ENCODE measurements around the gene B3GLCT. TPM values are rescaled to one million over a fixed set of nuclear protein-coding genes. Genes with fewer than 3 reads are reported as not detected.
A peak's percentile ranks its signal among the peaks of the same experiment; 100 is the strongest.
"Not testable (repeated sequence)": the region's sequence is repeated elsewhere in the genome, so short reads cannot be mapped to it uniquely, and the experiment has no call there.

The B3GLCT gene
- total RNA-seq, 1 donor from 2014 or later, result 15.4 TPM

DNA sequence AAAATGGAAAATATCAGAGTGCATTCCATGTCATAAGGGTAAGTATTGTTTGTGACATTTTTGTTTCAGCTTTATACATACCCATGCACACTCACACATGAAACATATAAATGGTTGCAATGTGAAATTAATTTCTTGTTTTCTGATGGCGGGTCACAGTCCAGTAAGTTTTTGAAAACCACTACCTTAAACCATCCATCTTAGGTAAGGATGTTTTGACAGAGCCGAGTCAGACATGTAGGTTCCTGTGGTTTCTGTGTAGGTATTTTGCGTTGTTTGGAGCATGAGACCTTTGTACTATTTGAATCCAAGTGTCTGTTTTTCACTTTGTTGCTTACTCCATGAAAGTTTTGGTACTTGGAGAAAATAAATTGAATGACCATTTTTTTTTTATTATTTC lies 121.7 kb downstream of the B3GLCT start:
- no peak for ATAC-seq
- intact Hi-C loops (cut with DNase I), result no loop called here
- no peak for DNase-seq (ENCODE audit: missing footprints)

DNA sequence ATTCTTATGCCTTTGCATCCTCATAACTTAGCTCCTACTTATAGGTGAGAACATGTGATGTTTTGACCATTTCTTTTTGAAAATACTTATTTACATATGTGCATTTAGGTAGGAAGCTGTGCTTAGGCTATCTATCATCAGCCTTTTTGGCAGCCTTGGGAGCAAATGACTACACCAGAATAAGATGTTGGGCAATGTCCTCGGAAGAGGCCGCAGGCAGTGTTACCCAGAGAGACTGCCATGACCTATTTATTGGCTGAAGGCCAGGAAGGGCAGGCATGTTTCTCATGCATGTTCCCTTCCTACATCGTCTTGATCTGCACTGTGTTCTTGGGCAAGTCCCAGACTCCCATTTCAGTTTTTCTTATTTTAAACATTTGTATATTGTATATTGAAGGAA lies 122.3 kb downstream of the B3GLCT start:
- ATAC-seq (peak; percentile 88), DNase-seq (ENCODE audit: missing footprints) (peak; percentile 63)
- intact Hi-C loops (cut with DNase I), result no loop called here

DNA sequence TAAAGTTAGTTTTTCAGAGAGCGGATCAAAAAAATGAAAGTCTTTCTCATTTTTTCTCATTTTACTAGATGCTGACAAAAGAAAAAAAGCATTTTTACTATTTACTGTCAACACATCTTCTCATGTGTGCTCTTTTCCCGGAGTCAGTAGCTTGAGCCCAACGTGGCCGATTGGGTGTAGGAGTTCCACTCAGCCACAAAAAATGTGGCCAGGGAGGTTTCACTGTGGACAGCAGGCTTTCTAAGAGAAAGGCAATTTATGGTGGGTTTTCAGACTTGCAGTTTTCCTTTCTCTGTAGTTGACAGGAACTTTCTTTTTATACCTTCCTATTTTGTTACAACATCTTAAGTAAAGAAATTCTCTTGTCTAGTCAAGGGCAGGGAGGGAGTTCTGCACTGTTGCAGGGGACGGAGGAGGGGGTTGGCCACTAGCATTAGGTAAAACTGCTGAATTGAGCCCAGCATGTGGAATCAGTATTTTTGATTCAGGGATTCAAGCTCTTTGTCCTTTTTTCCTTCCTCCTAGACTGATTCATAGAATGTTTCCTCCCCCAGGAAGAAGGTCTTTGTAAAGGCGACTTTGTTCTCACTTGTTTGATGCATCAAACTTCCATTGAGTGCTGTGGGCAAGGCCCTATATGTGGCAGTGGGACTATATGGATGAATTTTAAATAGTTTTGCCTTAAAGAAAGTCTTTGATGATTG lies 123.1 kb downstream of the B3GLCT start:
- intact Hi-C loops (cut with DNase I), result no loop called here
- DNase-seq (ENCODE audit: missing footprints), result no peak
- no peak for ATAC-seq

DNA sequence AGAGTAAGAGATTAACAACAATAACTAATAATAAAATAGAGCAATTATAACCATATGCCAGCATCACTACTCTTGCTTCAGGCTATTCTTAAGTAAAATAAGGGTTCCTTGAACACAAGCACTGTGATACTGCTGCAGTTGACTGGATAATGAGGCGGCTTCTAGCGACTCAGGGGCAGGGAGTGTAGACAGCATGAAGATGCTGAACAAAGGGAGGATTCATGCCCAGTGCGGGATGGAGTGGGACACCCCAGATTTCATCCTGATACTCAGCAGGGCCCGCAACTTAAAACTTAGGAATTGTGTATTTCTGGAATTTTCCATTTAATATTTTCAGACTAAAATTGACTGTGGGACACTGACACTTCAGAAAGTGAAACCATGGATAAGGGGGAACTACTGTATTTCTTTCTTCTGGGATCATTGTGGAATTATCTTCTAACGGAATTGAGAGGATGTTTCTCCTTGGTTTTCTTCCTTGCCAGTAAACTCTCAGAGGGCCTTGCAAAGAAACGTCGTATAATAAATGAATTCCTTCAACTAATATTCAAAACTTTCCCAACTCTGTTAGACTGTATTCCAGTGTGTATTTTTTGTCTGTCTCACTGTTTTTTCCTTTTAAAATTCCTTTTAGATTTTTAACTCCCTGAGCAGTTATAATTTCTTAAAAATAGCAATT lies 127.5 kb downstream of the B3GLCT start:
- ATAC-seq, result no peak
- intact Hi-C loops (cut with DNase I), result no loop called here

DNA sequence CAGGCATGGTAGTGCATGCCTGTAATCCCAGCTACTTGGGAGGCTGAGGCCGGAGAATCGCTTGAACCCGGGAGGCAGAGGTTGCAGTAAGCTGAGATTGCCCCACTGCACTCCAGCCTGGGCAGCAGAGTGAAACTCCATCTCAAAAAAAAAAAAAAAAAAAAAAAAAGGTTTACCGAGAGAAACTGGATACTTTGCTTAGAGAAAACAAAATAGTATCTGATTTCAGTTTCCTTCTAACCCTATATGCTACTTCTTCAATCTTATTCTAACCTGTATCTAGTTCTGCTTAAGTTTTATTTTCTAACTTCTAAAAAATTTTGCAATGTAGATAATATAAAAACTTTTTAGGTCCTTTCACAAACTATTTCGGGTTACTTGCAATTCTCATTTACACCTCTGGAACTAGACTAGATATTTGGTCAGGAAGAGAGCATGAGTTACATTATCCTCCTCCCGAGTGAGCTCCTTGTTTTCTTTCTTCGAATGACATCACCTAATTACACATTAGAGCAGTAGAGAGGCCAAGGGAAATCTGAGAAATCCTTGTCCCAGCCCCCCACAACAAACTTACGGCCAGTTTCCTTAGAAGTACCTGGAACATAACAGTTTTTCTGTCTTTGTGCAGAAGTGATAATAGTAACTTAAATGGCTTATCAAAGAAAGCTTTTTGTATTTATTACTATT lies 128.9 kb downstream of the B3GLCT start:
- ATAC-seq, result no peak
- DNase-seq (ENCODE audit: missing footprints), result no peak
- intact Hi-C loops (cut with DNase I), result no loop called here

More for the DNA sequence above, 127.5 kb downstream of the B3GLCT start:
- DNase-seq (ENCODE audit: missing footprints), result no peak

DNA sequence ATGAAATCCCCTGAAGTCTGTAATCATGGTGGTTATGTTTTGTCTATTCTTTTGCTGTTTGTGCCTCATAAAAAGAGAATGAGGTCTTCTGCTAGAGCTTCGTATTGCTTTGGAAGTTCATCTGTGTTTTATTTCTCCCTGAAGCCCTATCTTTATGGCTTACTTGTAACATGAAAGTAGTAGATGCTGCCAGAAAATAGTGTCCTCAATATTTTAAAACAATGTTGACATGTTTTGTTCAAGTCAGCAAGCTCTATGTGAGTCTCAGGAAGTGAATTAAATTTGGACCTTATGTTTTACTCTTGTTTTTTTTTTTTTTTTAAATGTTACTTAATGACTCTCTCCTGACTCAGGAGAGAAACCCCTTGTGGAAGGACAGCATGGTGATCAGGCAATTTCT lies 130.5 kb downstream of the B3GLCT start:
- ATAC-seq (no peak), DNase-seq (ENCODE audit: missing footprints) (no peak)
- intact Hi-C loops (cut with DNase I), result no loop called here

DNA sequence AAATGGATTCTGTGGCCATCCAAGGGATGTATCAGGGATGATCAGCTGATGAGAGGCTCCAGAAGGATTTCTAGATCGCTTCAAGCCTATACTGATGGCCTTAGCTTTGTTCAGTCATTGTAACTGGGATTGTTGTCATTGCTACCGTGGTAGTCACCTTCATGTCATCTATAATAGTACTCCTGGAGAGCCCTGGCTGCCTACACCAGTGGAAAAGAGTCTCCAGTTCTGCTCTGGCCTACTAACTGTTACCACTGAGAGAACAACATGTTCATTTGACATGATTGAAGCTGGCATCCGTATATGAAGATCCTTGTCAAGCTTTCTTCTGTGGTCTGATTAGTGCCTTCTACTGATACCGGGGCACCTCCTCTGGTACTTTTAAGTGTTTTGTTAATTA lies 131.3 kb downstream of the B3GLCT start:
- intact Hi-C loops (cut with DNase I), result no loop called here
- ATAC-seq (no peak), DNase-seq (ENCODE audit: missing footprints) (no peak)

DNA sequence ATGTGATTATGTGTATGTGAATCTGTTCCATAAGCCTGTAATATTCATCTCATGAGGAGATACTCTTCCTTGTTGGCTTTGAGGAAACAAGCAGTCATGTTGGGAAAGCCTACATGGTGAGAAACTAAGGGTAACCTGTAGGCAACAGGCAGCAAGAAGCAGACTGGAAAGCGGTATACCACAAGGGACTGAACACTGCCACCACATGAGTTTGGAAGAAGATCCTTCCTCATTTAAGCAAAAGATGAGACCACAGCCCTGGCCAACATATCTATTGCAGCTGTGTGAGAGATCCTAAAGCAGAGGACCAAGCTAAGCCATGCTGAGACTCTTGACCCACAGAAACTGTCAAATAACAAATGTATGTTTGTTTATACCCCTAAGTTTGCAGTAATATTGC lies 134.8 kb downstream of the B3GLCT start:
- no peak for DNase-seq (ENCODE audit: missing footprints)
- intact Hi-C loops (cut with DNase I), result no loop called here
- ATAC-seq, result no peak

DNA sequence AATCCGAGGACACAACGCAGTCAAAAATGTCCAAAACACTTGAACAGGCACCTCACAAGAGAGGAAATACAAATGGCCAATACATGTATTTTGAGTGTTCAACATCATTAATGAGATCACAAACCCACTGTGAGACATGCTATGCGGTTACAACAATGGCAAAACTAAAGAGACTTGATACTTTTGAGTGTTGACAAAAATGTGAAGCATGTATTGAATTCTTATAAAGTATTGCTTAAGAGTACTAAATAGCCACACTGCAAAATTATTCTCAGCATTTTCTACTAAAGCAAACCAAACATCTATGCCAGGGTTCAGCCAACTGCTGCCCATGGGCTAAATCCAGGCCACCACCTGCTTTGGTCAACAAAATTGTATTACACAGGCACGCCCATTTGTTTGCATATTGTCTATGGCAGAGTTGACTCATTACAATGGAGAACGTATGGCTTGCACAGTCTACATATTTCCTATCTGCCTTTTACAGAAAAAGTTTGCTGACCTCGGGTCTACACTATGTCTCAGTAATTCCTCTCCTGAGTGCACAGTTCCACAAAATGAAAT lies 135.3 kb downstream of the B3GLCT start:
- intact Hi-C loops (cut with DNase I), result no loop called here
- no peak for DNase-seq (ENCODE audit: missing footprints)
- no peak for ATAC-seq

DNA sequence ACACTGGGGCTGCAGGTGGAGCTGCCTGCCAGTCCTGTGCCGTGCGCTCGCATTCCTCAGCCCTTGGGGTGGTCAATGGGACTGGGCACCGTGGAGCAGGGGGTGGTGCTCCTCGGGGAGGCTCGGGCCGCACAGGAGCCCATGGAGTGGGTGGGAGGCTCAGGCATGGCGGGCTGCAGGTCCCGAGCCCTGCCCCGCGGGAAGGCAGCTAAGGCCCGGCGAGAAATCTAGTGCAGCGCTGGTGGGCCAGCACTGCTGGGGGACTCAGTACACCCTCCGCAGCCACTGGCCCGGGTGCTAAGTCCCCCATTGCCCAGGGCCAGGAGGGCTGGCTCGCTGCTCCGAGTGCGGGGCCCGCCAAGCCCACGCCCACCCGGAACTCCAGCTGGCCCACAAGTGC lies 139.8 kb downstream of the B3GLCT start:
- intact Hi-C loops (cut with DNase I), result not testable (repeated sequence)

DNA sequence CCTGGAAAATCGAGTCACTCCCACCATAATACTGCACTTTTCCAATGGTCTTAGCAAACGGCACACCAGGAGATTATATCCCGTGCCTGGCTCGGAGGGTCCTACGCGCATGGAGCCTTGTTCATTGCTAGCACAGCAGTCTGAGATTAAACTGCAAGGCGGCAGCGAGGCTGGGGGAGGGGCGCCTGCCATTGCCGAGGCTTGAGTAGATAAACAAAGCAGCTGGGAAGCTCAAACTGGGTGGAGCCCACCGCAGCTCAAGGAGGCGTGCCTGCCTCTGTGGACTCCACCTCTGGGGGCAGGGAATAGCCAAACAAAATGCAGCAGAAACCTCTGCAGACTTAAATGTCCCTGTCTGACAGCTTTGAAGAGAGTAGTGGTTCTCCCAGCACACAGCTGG lies 141.1 kb downstream of the B3GLCT start:
- intact Hi-C loops (cut with DNase I); ATAC-seq; DNase-seq (ENCODE audit: missing footprints): not testable (repeated sequence)

More for the DNA sequence above, 139.8 kb downstream of the B3GLCT start:
- ATAC-seq; DNase-seq (ENCODE audit: missing footprints): not testable (repeated sequence)

DNA sequence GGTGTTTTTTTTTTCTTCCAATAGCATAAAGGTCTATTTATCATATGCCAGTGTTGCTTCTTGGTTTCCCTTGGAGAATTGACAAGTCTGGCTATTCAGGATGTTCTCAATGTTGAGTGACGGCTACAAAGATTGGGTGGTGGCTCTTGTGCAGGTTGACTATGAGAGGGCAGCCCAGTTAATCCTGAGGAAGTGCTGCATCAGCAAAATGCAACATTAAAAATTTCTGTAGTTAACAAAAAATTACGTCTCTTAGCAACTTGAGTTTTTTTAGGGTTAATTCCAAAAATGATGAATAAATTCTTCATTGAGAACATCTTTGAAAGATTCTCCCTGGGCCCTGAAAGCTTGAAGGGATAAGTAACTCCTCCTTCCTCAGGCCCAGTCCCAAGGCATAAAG lies 147.1 kb downstream of the B3GLCT start:
- DNase-seq (ENCODE audit: missing footprints) (no peak), ATAC-seq (no peak)
- intact Hi-C loops (cut with DNase I), result no loop called here

DNA sequence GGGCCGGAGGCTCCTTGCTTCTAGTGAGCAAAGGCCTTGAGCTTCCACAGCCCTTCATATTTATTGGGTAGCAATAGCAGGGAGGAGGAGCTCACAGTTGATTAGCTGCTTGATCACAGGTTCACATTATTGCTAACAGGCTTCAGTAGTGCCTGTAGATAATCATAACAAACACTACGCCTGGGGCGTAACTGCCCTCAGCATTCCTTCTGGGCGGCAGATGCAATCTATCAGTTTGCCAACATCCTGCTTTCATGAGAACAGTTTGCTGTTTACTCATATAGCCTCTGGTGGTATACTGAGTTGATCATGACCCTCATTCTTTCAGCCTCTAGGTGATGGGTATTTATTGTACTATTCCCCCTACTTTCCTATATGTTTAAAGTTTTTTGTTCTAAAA lies 149.4 kb downstream of the B3GLCT start:
- ATAC-seq (no peak), DNase-seq (ENCODE audit: missing footprints) (no peak)
- intact Hi-C loops (cut with DNase I), result no loop called here

DNA sequence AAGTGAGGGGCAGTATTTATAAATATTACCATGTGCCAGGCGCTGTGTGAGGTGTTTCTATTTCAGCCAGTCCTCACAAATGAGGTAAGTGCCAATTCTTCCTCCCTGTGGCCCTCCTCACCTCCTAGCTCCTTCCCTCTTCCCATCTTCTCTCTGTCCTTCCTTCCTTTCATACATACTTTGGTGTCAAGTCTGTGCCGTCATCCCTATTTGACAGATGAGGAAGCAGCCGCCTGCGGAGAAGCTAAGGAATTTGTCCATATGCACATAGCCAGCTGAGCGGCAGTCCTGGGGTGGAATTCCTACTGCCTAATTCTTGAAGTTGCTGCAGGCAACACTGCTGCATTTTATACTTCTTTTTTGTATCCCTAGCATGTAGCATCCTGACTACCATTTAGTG lies 150.8 kb downstream of the B3GLCT start:
- intact Hi-C loops (cut with DNase I), result no loop called here
- ATAC-seq, result no peak

DNA sequence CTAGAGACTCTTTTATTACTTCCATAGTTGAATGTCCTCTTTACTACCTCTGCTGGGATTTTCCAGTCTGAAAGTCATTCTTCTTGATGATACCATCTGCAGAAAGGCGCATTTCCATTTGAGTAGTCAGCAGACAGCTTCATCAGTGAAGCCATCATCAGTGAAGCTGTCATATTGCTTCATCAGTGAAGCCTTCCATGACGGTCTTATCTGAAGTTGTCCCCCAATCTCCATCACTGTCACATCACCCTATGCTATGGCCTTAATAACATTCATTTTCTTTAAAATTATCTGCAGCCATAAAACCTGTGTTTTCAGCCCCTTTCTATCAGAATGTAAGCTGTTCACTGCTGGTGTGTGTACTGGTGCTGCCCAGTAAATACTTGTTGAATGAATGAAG lies 151.6 kb downstream of the B3GLCT start:
- intact Hi-C loops (cut with DNase I), result no loop called here
- no peak for ATAC-seq
- DNase-seq (ENCODE audit: missing footprints), result no peak

More for the DNA sequence above, 150.8 kb downstream of the B3GLCT start:
- DNase-seq (ENCODE audit: missing footprints), result no peak

DNA sequence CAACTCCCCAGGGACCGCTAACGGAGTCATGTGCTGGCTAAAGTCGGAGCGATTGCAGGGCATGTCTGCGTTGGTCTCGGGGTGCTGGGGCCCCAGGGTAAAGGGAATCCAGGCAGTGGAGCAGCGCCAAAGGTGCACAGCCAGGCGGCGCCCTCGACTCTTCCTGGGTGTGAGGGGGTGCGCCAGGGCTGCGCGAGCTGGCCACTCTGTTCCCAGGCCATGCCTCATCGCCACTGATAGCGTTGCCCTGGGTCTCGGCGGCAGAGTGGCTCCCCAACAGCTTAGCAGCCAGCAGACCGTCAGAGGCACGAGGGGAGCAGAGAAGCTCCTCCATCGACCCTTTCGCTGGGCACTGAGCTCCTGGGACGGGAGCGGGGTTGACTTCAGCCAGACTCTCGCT lies 152.7 kb downstream of the B3GLCT start:
- intact Hi-C loops (cut with DNase I), result no loop called here
- DNase-seq (ENCODE audit: missing footprints) (no peak), ATAC-seq (no peak)

DNA sequence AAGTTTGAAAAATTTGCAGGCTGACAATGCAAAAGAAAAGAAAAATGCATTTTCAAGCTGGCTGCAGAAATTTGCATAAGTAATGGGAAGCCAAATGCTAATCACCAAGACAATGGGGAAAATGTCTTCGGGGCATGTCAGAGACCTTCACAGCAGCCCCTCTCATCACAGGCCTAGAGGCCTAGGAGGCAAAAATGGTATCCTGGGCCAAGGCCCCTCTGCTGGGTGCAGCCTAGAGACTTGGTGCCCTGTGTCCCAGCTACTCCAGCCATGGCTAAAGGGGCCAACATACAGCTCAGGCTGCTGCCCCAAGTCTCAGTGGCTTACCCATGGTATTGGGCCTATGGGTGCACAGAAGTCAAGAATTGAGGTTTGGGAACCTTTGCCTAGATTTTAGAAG lies 155.2 kb downstream of the B3GLCT start:
- DNase-seq (ENCODE audit: missing footprints), result no peak
- intact Hi-C loops (cut with DNase I), result no loop called here
- no peak for ATAC-seq

DNA sequence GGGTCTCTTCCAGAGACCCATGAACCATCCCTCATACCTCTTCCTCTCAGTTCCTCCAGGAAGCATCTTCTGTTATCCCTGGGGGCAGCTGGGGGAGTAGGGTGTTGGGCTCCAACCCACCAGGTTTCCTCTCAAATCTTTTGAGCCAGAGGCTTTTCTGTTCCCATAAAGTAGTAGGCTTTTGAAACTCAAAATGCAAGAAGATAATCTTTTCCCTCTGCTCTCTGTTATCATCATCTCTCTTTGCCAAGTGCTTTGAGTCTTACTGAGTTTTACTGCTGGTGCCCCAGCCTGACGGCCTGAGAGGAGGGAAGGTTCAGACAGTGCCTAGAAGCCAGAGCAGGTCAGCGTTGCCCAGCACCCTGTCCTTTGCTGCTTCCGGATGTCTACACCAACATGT lies 157.2 kb downstream of the B3GLCT start:
- DNase-seq (ENCODE audit: missing footprints) (no peak), ATAC-seq (no peak)
- intact Hi-C loops (cut with DNase I), result no loop called here

DNA sequence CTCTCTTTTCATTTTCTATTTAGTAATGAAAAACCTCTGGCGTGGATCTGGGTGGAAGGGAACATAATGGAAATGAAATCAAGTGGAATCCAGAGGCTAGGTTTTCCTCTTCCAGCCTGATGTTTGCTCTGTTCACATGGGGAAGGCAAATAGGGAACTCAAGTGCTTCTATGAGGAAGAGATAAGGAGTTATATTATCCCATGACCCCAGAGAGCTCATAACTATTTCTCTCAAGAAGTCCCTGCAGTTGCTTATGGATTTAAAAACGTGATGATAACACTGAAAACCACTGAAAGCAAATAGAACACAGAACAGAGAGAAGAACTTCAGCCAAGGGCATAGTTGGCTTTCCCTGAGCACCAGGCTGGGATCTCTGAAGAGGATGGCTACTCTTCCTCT lies 157.8 kb downstream of the B3GLCT start:
- intact Hi-C loops (cut with DNase I), result no loop called here
- DNase-seq (ENCODE audit: missing footprints) (no peak), ATAC-seq (no peak)

DNA sequence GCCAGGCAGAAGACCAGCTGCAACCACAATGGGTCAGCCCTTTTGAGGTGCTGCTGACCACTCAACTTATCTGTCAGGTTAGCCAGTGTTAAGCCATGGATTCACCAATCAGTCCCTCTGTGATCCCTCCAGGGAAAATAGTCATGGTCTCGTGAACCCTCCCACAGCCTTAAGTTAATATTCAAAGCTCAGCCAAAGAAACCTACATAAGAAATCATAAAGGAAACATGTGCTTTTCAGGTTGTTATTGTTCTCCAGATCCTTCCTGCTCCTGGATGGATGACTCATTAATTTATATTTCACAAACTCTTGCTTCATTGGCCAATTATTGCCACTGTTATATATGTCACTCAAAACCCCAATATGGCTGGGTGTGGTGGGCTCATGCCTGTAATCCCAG lies 161.9 kb downstream of the B3GLCT start:
- intact Hi-C loops (cut with DNase I), result no loop called here
- DNase-seq (ENCODE audit: missing footprints) (no peak), ATAC-seq (no peak)
